ENCODE data around the gene PCSK5. TPM values are rescaled to one million over a fixed set of nuclear protein-coding genes. Genes with fewer than 3 reads are reported as not detected.

PCSK5 gene
- total and polyA plus RNA-seq, 2 of the 8 experiments (the other 6 are each of a cell fraction or from before 2014, with no cell fraction given), result 5.5 to 10.7 TPM

DNA sequence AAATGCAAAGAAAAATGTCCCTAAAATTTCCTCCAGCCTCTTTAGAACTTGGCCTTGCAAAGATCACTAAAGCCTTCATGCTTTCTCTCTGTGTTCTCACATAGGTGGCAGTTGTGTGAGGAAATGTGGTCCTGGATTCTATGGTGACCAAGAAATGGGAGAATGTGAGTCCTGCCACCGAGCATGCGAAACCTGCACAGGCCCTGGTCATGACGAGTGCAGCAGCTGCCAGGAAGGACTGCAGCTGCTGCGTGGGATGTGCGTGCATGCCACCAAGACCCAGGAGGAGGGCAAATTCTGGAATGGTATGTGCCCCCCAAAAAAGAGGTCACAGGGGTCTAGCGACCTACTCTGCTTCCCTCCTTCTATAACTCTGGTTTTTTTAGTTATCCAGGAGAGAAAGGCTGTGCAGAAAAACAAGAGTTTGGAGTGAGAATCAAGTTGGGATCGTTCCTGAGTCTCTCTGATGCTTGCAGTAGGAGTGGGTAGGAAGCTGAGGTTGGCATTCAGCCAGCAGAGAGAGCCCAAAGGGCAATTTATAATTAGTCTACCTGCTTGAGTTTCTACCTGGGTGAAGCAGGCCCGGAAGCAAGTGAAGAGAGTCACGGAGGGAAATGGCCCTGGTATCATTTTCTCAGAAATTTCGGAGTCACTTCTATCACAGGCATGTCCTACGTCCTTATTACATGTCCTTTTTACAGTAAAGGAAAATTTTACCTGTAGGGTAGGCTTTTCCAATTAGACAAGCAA lies 406.3 kb downstream of the PCSK5 start (continued):
- no peak for TF ChIP-seq EP300 (IDR thresholded peaks at IDR 0.05; ENCODE audit: borderline replicate concordance in 1 of 2, low read depth in 2 of 2, low read length in 2 of 2)
- no peak for TF ChIP-seq SP2 (IDR thresholded peaks at IDR 0.05; ENCODE audit: low read length)
